H1 (cell line): ENCODE data around the gene EIF5A2. TPM values are rescaled to one million over a fixed set of nuclear protein-coding genes. Genes with fewer than 3 reads are reported as not detected.
"Not testable (repeated sequence)": the region's sequence is repeated elsewhere in the genome, so short reads cannot be mapped to it uniquely, and the experiment has no call there.

Experiments used
- CTCF ChIA-PET: fragments of 300-600 bp; sonication (Branson Sonifier 250); formaldehyde crosslinking; loops from one replicate; lab custom pipeline; 2021; ENCODE audit not compliant: partially characterized antibody; lab: Charles Lee
- POLR2A ChIA-PET: fragments of 300-600 bp; sonication (Branson Sonifier 250); formaldehyde crosslinking; loops from one replicate; lab custom pipeline; 2021; ENCODE audit warnings: inconsistent platforms; ENCODE audit not compliant: partially characterized antibody; lab: Charles Lee
- DNase-seq, 2 experiments: peaks; one replicate each; pipeline versions ENCODE4 v3.0.0 to v3.0.0-alpha.2; 2010 to 2022; ENCODE audit warnings: low spot score in 2 of 2, low read depth in 1 of 2, mixed read lengths in 1 of 2
- FAIRE-seq: peaks from 2 replicates; lab custom pipeline; 2011; peaks lifted over from hg19 to GRCh38; lab: Jason Lieb, UNC
- H2AFZ ChIP-seq: 2 replicates; pipeline ENCODE4 v1.8.1; 2012; ENCODE audit warnings: low read length, inconsistent platforms
- H2AK5ac ChIP-seq: 2 replicates; pipeline ENCODE4 v1.6.1; 2013; ENCODE audit warnings: low read depth, low read length
- H2BK120ac ChIP-seq: replicated peaks from 2 replicates; pipeline ENCODE3; 2013; ENCODE audit warnings: low read depth, low read length, inconsistent platforms
- H2BK12ac ChIP-seq: 2 replicates; pipeline ENCODE4 v1.6.1; 2013; ENCODE audit warnings: low read depth, low read length
- H2BK15ac ChIP-seq: 2 replicates; pipeline ENCODE4 v1.6.1; 2013; ENCODE audit warnings: low read length
- H2BK20ac ChIP-seq: 2 replicates; pipeline ENCODE4 v1.6.1; 2013; ENCODE audit warnings: low read length
- H2BK5ac ChIP-seq: 2 replicates; pipeline ENCODE4 v1.6.1; 2013; ENCODE audit warnings: low read depth, low read length
- H3K14ac ChIP-seq: 2 replicates; pipeline ENCODE4 v1.6.1; 2013; ENCODE audit warnings: inconsistent platforms; ENCODE audit not compliant: insufficient read length
- H3K18ac ChIP-seq: 2 replicates; pipeline ENCODE4 v1.6.1; 2013; ENCODE audit warnings: low read length; ENCODE audit errors: extremely low read depth
- H3K23ac ChIP-seq: 2 replicates; pipeline ENCODE4 v1.6.1; 2013; ENCODE audit warnings: inconsistent platforms; ENCODE audit not compliant: insufficient read length
- H3K23me2 ChIP-seq: 2 replicates; pipeline ENCODE4 v1.6.1; 2013; ENCODE audit warnings: low read depth, low read length
- H3K27ac ChIP-seq: 2 replicates; pipeline ENCODE4 v1.6.1; 2011; ENCODE audit warnings: low read depth, low read length, inconsistent platforms
- H3K27me3 ChIP-seq, 4 experiments: replicated peaks in 1 of 4; 1 replicate in 1 of 4; 2 replicates in 3 of 4; pipeline versions ENCODE4 v1.6.1 to v1.8.1; 2011 to 2013; ENCODE audit warnings: low read length in 3 of 4, mild to moderate bottlenecking in 3 of 4, inconsistent platforms in 2 of 4, mixed read lengths in 2 of 4, moderate library complexity in 1 of 4; ENCODE audit not compliant: control insufficient read depth in 3 of 4, insufficient read depth in 3 of 4; ENCODE audit errors: extremely low read depth in 1 of 4
- H3K36me3 ChIP-seq, 4 experiments: 2 replicates each; pipeline versions ENCODE4 v1.6.1 to v1.8.1; 2011 to 2013; ENCODE audit warnings: mild to moderate bottlenecking in 4 of 4, low read length in 3 of 4, moderate library complexity in 2 of 4, control low read depth in 1 of 4, inconsistent platforms in 1 of 4; ENCODE audit not compliant: insufficient read depth in 4 of 4, control insufficient read depth in 2 of 4
- H3K4ac ChIP-seq: replicated peaks from 2 replicates; pipeline ENCODE3; 2013; ENCODE audit warnings: low read length, low read depth, mixed read lengths, inconsistent platforms; ENCODE audit not compliant: insufficient read length
- H3K4me1 ChIP-seq, 4 experiments: replicated peaks in 1 of 4; 1 replicate in 1 of 4; 2 replicates in 3 of 4; pipeline versions ENCODE4 v1.6.1 to v1.8.1; 2011 to 2013; ENCODE audit warnings: low read length in 3 of 4, inconsistent platforms in 2 of 4, mixed read lengths in 1 of 4; ENCODE audit not compliant: insufficient read depth in 4 of 4, control insufficient read depth in 3 of 4
- H3K4me2 ChIP-seq, 2 experiments: 2 replicates each; pipeline versions ENCODE4 v1.6.1 to v1.8.1; 2011 to 2013; ENCODE audit warnings: low read depth in 2 of 2, low read length in 2 of 2, control low read depth in 1 of 2, inconsistent platforms in 1 of 2, mild to moderate bottlenecking in 1 of 2; ENCODE audit not compliant: insufficient read depth in 1 of 2
- H3K4me3 ChIP-seq, 4 experiments: fragments of 200-600, 300-600 bp in 1 of 4; sonication (generic), shearing (Covaris generic), sonication (Bioruptor Twin) in 1 of 4; 2 replicates each; pipeline versions ENCODE4 v1.5.1 to v1.8.1; 2011 to 2016; ENCODE audit warnings: low read length in 4 of 4, low read depth in 3 of 4, control low read depth in 2 of 4, inconsistent platforms in 2 of 4, mild to moderate bottlenecking in 2 of 4, mixed read lengths in 1 of 4, moderate library complexity in 1 of 4; ENCODE audit not compliant: insufficient read depth in 2 of 4; ENCODE audit errors: extremely low read depth in 1 of 4
- H3K56ac ChIP-seq: replicated peaks from 2 replicates; pipeline ENCODE3; 2013; ENCODE audit warnings: low read depth, mild to moderate bottlenecking, mixed read lengths, low read length, inconsistent platforms; ENCODE audit not compliant: insufficient read length
- H3K79me1 ChIP-seq: 2 replicates; pipeline ENCODE4 v1.6.1; 2013; ENCODE audit warnings: low read depth, low read length, control low read depth
- H3K79me2 ChIP-seq, 2 experiments: 2 replicates each; pipeline versions ENCODE4 v1.6.1 to v1.8.1; 2012 to 2013; ENCODE audit warnings: low read length in 2 of 2, mild to moderate bottlenecking in 2 of 2, inconsistent platforms in 1 of 2; ENCODE audit not compliant: insufficient read depth in 2 of 2, control insufficient read depth in 1 of 2
- H3K9ac ChIP-seq, 4 experiments: replicated peaks in 1 of 4; 1 replicate in 1 of 4; 2 replicates in 3 of 4; pipeline versions ENCODE4 v1.6.1 to v1.8.1; 2011 to 2013; ENCODE audit warnings: low read depth in 3 of 4, low read length in 3 of 4, control low read depth in 2 of 4, mild to moderate bottlenecking in 2 of 4, moderate library complexity in 2 of 4, inconsistent platforms in 1 of 4; ENCODE audit errors: extremely low read depth in 1 of 4
- H3K9me3 ChIP-seq, 2 experiments: 2 replicates each; pipeline versions ENCODE4 v1.6.1 to v1.8.1; 2012 to 2013; ENCODE audit warnings: mild to moderate bottlenecking in 2 of 2, moderate library complexity in 2 of 2, control low read depth in 1 of 2, inconsistent platforms in 1 of 2, low read depth in 1 of 2, low read length in 1 of 2, mixed read lengths in 1 of 2; ENCODE audit not compliant: insufficient read depth in 2 of 2
- H4K20me1 ChIP-seq, 2 experiments: replicated peaks in 1 of 2; 2 replicates each; pipeline versions ENCODE3 to v1.8.1; 2011 to 2013; ENCODE audit warnings: inconsistent platforms in 2 of 2, low read length in 2 of 2, mild to moderate bottlenecking in 1 of 2; ENCODE audit not compliant: insufficient read depth in 2 of 2, control insufficient read depth in 1 of 2
- H4K5ac ChIP-seq: 2 replicates; pipeline ENCODE4 v1.6.1; 2013; ENCODE audit warnings: low read length, low read depth, mixed read lengths, inconsistent platforms; ENCODE audit not compliant: insufficient read length
- H4K8ac ChIP-seq: 2 replicates; pipeline ENCODE4 v1.8.0; 2013; ENCODE audit warnings: mild to moderate bottlenecking, moderate library complexity, low read length, inconsistent platforms; ENCODE audit not compliant: insufficient read depth; ENCODE audit errors: extremely low read depth
- H4K91ac ChIP-seq: replicated peaks from 2 replicates; pipeline ENCODE3; 2013; ENCODE audit warnings: low read length, mixed read lengths, inconsistent platforms; ENCODE audit not compliant: insufficient read length
- CBX5 ChIP-seq: fragments of 300-800, 300-1000 bp; sonication (generic); IDR thresholded peaks from 2 replicates; pipeline ENCODE4 v1.7.1; 2016; ENCODE audit warnings: antibody characterized with exemption, low read length, low read depth
- RBBP5 ChIP-seq: IDR thresholded peaks from 2 replicates; pipeline ENCODE4 v1.7.1; 2012; ENCODE audit warnings: low read depth, mild to moderate bottlenecking, inconsistent platforms, low read length, moderate library complexity, borderline replicate concordance
- TAF1 ChIP-seq: IDR thresholded peaks from 2 replicates; pipeline ENCODE4 v1.6.1; 2011; ENCODE audit warnings: mild to moderate bottlenecking, low read depth, low read length
- ZNF274 ChIP-seq: IDR thresholded peaks from 2 replicates; pipeline ENCODE4 v1.7.0; 2012; ENCODE audit warnings: low read length, borderline replicate concordance; ENCODE audit errors: extremely low read depth
- WGBS, 2 experiments: shearing (Covaris generic) in 1 of 2; methylation state at CpG; one replicate each; pipeline versions ENCODE4 v1.1.6 to v1.1.7; 2013 to 2015; ENCODE audit warnings: low lambda C conversion rate in 2 of 2, mixed read lengths in 2 of 2, inconsistent platforms in 1 of 2, low coverage in 1 of 2, missing lambda C conversion rate in 1 of 2; ENCODE audit not compliant: insufficient replicate concordance in 2 of 2, insufficient coverage in 1 of 2, insufficient read length in 1 of 2; ENCODE audit errors: extremely low coverage in 1 of 2, missing lambda C conversion rate in 1 of 2; 5-methylcytosine and 5-hydroxymethylcytosine counted together
- polyA plus RNA-seq, 7 experiments: library from polyadenylated mRNA; depleted of rRNA in 3 of 7; stranded (reverse) in 5 of 7; unstranded in 2 of 7; fragments of >200 nt in 5 of 7; fragments of 200-250 nt in 2 of 7; gene quantifications; 1 replicate in 5 of 7; 2 replicates in 1 of 7; 4 replicates in 1 of 7; pipeline versions ENCODE4 v1.2.1 to v1.2.3, GENCODE V29; 2011 to 2013; ENCODE audit warnings: missing spikeins in 2 of 7, mixed read lengths in 2 of 7
- total RNA-seq: library from RNA; stranded (reverse); fragmentation: NEBNext Ultra II Directional; extraction: Animal tissue kit (Norgen Biotek cat#: 25700); gene quantifications from 2 replicates; pipeline ENCODE4 v1.2.1, GENCODE V29; 2021

Gene EIF5A2
- total and polyA plus RNA-seq, 2 of the 8 experiments (the other 6 are each of a cell fraction or from before 2014, with no cell fraction given): 1.5 to 15.0 TPM

GRCh38 chr3:170897978-170898377 lies 10.5 kb downstream of the EIF5A2 start (continued):
- TF ChIP-seq CBX5 (no peak), ZNF274 (no peak), TAF1 (no peak), RBBP5 (no peak)

- not testable (repeated sequence) for H2BK12ac ChIP-seq, H3K56ac ChIP-seq, H3K23ac ChIP-seq, H3K9me3 ChIP-seq, H2BK20ac ChIP-seq, H3K9ac ChIP-seq, H3K4me2 ChIP-seq, H3K4ac ChIP-seq, H2AK5ac ChIP-seq, H3K79me1 ChIP-seq, H4K91ac ChIP-seq, H4K8ac ChIP-seq, H4K5ac ChIP-seq, H2BK15ac ChIP-seq, H3K79me2 ChIP-seq, H3K18ac ChIP-seq, H3K23me2 ChIP-seq, H2AFZ ChIP-seq, H2BK5ac ChIP-seq, FAIRE-seq, H3K14ac ChIP-seq, DNase-seq, H3K4me3 ChIP-seq, H2BK120ac ChIP-seq, H3K4me1 ChIP-seq, H3K36me3 ChIP-seq, H4K20me1 ChIP-seq, H3K27me3 ChIP-seq, H3K27ac ChIP-seq
- ChIA-PET POLR2A (interaction anchor here (2.0 kb wide), 1 partner anchor 28 kb away, joined by 6 read pairs; the partner anchor contains the start of gene RPL22L1), CTCF (interaction anchor here (0.7 kb wide), 1 partner anchor 56 kb away, joined by 3 read pairs; no protein-coding TSS in a partner anchor)
- 75% methylated on average over 1 of the region's 1 CpG; no CpG with 5 or more reads in 1 of the 2 experiments for WGBS, 2 experiments
Measured at GRCh38 chr3:170897199-170897598, 11.2 kb downstream of the EIF5A2 start.
